Measurements from ENCODE around the gene PIK3R1. TPM values are rescaled to one million over a fixed set of nuclear protein-coding genes. Genes with fewer than 3 reads are reported as not detected.

PIK3R1 gene
- total RNA-seq, 3 donors from 2014 or later: 21.1 to 23.6 (median 22.5) TPM

DNA sequence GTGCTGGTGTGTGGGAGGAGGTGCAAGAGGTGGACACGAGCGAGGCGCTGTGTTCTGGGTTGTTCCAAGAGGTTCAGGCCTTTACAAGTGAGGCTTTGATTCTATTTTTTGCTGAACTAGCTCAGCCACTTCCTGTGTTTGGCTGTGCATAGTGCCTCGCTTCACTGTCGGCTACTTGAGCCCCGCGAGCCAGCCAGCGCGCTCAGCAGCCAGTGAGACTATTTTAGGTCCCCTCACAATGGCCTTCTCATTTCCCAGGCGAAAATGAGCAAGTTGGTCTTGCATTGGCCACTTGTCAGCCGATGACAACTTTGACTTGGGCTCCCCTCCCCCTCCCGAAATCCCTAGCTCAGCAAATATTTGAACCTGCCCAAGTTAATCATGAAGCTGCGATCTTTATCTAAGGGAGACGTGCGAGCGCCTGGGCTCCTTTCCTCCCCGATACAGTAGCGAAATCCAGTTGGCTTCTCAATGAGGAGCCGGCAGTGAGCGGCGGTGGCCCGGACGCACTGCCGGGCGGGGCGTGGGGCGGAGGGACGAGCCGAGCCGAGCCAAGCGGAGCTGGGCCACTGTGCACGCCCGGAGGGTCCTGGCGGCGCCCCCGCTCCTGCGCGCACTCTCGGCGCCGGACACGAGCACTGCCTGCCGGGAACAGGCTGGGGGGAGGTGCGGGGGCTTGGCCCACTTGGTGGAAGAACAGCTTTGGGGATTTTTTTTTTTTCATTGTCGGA is 72.6 kb downstream of the PIK3R1 start:
- peaks cover 91% of the 10 kb centered on the region for H3K4me1 Mint-ChIP-seq (ENCODE audit: low read depth)
- no peaks in the 10 kb centered on the region for H3K9me3 Mint-ChIP-seq
- ATAC-seq: peak; percentile 79 to 80
- H3K36me3 Mint-ChIP-seq (ENCODE audit: insufficient read depth): peaks cover 15% of the 10 kb centered on the region
- no peaks in the 10 kb centered on the region for H3K27me3 Mint-ChIP-seq (ENCODE audit: low read depth)
- peak overlapping the region; percentile 88 for H3K4me3 Mint-ChIP-seq
- DNase-seq: peak; percentile 12

- Mint-ChIP-seq H3K27me3 (ENCODE audit: low read depth) (no peaks in the 10 kb centered on the region), H3K36me3 (ENCODE audit: insufficient read depth) (peaks cover 15% of the 10 kb centered on the region), H3K4me1 (ENCODE audit: low read depth) (peaks cover 85% of the 10 kb centered on the region), H3K4me3 (peak overlapping the region; percentile 88), H3K9me3 (no peaks in the 10 kb centered on the region)
- ATAC-seq (no peak), DNase-seq (no peak)
These were observed 73.2 kb downstream of the PIK3R1 start for GRCh38 chr5:68288707-68289134.

DNA sequence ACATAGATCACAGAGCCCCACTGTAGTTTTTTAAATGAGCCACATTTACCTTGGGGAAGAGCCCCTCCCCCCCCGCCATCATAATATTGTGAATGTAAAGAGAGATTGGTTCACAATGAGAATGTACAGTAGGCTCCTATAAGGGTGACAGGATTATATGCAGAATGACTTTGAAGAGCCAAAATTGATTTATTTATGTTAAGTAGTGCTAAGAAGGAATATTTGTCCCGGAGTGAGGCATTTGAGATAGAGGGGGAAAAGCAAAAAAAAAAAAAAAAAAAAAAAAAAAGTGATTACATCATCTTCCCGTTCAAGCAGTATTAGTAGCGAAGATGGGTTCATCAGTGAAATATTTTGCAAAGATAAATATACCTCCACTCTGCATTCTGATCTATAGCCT is 73.9 kb downstream of the PIK3R1 start:
- Mint-ChIP-seq H3K27me3 (ENCODE audit: low read depth) (no peaks in the 10 kb centered on the region), H3K4me1 (ENCODE audit: low read depth) (peaks cover 77% of the 10 kb centered on the region), H3K9me3 (no peaks in the 10 kb centered on the region), H3K36me3 (ENCODE audit: insufficient read depth) (peaks cover 22% of the 10 kb centered on the region), H3K4me3 (peak overlapping the region; percentile 88)
- DNase-seq (no peak), ATAC-seq (no peak)

GRCh38 chr5:68290260-68290674 is 74.7 kb downstream of the PIK3R1 start:
- DNase-seq (no peak), ATAC-seq (no peak)
- Mint-ChIP-seq H3K27me3 (ENCODE audit: low read depth) (no peaks in the 10 kb centered on the region), H3K36me3 (ENCODE audit: insufficient read depth) (peaks cover 27% of the 10 kb centered on the region), H3K9me3 (no peaks in the 10 kb centered on the region), H3K4me3 (no peak overlapping the region), H3K4me1 (ENCODE audit: low read depth) (peaks cover 70% of the 10 kb centered on the region)

DNA sequence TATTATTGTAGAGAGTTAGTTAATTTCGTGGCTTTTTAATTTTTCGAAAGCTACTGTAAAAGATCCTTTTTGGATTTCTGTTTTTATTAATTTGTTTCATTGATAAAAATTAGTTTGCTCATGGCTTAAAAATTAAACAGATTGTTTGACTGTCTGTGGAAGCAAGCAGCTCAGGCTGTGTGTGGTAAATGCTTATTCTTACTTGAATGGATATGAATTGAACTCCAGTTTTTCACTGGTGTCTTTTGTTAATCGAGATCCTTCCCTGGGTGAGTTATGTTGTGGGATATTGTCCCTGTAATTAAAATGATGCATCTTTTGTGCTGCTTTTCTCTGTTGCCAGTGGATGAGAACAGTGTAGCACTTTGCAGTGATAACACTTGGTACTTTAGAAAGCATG is 75.3 kb downstream of the PIK3R1 start:
- ATAC-seq (no peak), DNase-seq (no peak)
- peaks cover 28% of the 10 kb centered on the region for H3K36me3 Mint-ChIP-seq (ENCODE audit: insufficient read depth)
- no peak overlapping the region for H3K4me3 Mint-ChIP-seq
- peaks cover 64% of the 10 kb centered on the region for H3K4me1 Mint-ChIP-seq (ENCODE audit: low read depth)
- H3K9me3 Mint-ChIP-seq: no peaks in the 10 kb centered on the region
- H3K27me3 Mint-ChIP-seq (ENCODE audit: low read depth): no peaks in the 10 kb centered on the region

DNA sequence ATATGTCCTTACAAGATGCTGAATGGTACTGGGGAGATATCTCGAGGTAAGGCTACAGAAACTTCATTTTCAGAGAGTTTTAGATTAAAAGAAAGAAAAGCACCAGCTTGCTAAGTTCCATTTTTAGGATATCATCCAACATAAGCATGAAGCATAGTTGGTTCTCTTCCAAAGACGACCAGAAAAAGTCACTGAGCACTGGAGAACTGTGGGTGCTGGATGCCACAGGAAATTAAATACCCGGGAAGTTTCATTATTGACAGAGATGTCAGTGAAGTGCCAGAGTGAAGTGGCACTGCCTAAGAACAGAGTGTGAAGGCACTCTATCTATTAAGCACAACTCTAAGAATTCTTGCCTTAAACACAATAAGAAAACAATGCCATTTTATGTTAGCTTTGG is 76.8 kb downstream of the PIK3R1 start:
- H3K4me3 Mint-ChIP-seq: no peak overlapping the region
- peaks cover 50% of the 10 kb centered on the region for H3K4me1 Mint-ChIP-seq (ENCODE audit: low read depth)
- DNase-seq (no peak), ATAC-seq (no peak)
- no peaks in the 10 kb centered on the region for H3K27me3 Mint-ChIP-seq (ENCODE audit: low read depth)
- no peaks in the 10 kb centered on the region for H3K9me3 Mint-ChIP-seq
- H3K36me3 Mint-ChIP-seq (ENCODE audit: insufficient read depth): peaks cover 40% of the 10 kb centered on the region

- H3K4me1 Mint-ChIP-seq (ENCODE audit: low read depth): peaks cover 23% of the 10 kb centered on the region
- ATAC-seq: no peak
- H3K9me3 Mint-ChIP-seq: no peaks in the 10 kb centered on the region
- DNase-seq: no peak
- H3K36me3 Mint-ChIP-seq (ENCODE audit: insufficient read depth): peaks cover 64% of the 10 kb centered on the region
- no peak overlapping the region for H3K4me3 Mint-ChIP-seq
- H3K27me3 Mint-ChIP-seq (ENCODE audit: low read depth): no peaks in the 10 kb centered on the region
These were observed 80.2 kb downstream of the PIK3R1 start for GRCh38 chr5:68295772-68296171.

- H3K4me1 Mint-ChIP-seq (ENCODE audit: low read depth): peaks cover 17% of the 10 kb centered on the region
- H3K27me3 Mint-ChIP-seq (ENCODE audit: low read depth): no peaks in the 10 kb centered on the region
- DNase-seq (no peak), ATAC-seq (no peak)
- H3K9me3 Mint-ChIP-seq: no peaks in the 10 kb centered on the region
- H3K4me3 Mint-ChIP-seq: no peak overlapping the region
- H3K36me3 Mint-ChIP-seq (ENCODE audit: insufficient read depth): peaks cover 68% of the 10 kb centered on the region
These were observed 81.3 kb downstream of the PIK3R1 start for GRCh38 chr5:68296895-68297294.

- Mint-ChIP-seq H3K9me3 (no peaks in the 10 kb centered on the region), H3K4me3 (no peak overlapping the region), H3K27me3 (ENCODE audit: low read depth) (no peaks in the 10 kb centered on the region), H3K4me1 (ENCODE audit: low read depth) (peaks cover 17% of the 10 kb centered on the region), H3K36me3 (ENCODE audit: insufficient read depth) (peaks cover 64% of the 10 kb centered on the region)
- no peak for DNase-seq
- no peak for ATAC-seq
These were observed 82.1 kb downstream of the PIK3R1 start for GRCh38 chr5:68297656-68298055.

- Mint-ChIP-seq H3K9me3 (no peaks in the 10 kb centered on the region), H3K27me3 (ENCODE audit: low read depth) (no peaks in the 10 kb centered on the region), H3K36me3 (ENCODE audit: insufficient read depth) (peaks cover 61% of the 10 kb centered on the region), H3K4me1 (ENCODE audit: low read depth) (peaks cover 24% of the 10 kb centered on the region), H3K4me3 (no peak overlapping the region)
- ATAC-seq (no peak), DNase-seq (no peak)
These were observed 82.9 kb downstream of the PIK3R1 start for GRCh38 chr5:68298479-68298878.

DNA sequence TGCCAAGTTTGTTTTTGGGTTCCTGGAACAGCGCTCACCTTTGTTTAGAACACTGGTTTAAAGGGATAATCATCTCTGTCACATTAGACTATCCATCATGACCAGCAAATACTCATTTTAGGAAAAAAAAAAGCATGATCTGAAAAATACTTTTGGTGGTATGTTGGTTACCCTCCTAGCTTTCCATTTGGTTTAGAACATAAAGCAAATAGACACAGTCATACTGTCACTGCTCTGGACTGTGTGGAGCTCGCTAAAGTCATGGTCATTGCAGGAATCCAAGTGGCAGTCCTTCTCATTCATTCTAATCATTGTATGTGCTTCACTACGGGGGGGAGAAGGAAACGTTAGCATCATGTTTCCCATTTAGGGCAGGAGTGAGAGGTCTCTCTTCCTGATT is 83.5 kb downstream of the PIK3R1 start:
- Mint-ChIP-seq H3K4me1 (ENCODE audit: low read depth) (peaks cover 30% of the 10 kb centered on the region), H3K36me3 (ENCODE audit: insufficient read depth) (peaks cover 56% of the 10 kb centered on the region), H3K9me3 (no peaks in the 10 kb centered on the region), H3K4me3 (no peak overlapping the region), H3K27me3 (ENCODE audit: low read depth) (no peaks in the 10 kb centered on the region)
- no peak for DNase-seq
- no peak for ATAC-seq

- no peak for DNase-seq
These were observed 84.0 kb downstream of the PIK3R1 start for GRCh38 chr5:68299575-68299974.

GRCh38 chr5:68303038-68303738 is 87.6 kb downstream of the PIK3R1 start:
- Mint-ChIP-seq H3K4me3 (no peak overlapping the region), H3K4me1 (ENCODE audit: low read depth) (peaks cover 41% of the 10 kb centered on the region), H3K36me3 (ENCODE audit: insufficient read depth) (peaks cover 25% of the 10 kb centered on the region), H3K27me3 (ENCODE audit: low read depth) (no peaks in the 10 kb centered on the region), H3K9me3 (no peaks in the 10 kb centered on the region)
- peak; percentile 63 to 75 for ATAC-seq
- DNase-seq: no peak

More at GRCh38 chr5:68299575-68299974, 84.0 kb downstream of the PIK3R1 start:
- no peaks in the 10 kb centered on the region for H3K27me3 Mint-ChIP-seq (ENCODE audit: low read depth)
- H3K4me3 Mint-ChIP-seq: no peak overlapping the region
- no peaks in the 10 kb centered on the region for H3K9me3 Mint-ChIP-seq
- ATAC-seq: no peak
- H3K36me3 Mint-ChIP-seq (ENCODE audit: insufficient read depth): peaks cover 52% of the 10 kb centered on the region
- H3K4me1 Mint-ChIP-seq (ENCODE audit: low read depth): peaks cover 35% of the 10 kb centered on the region

- Mint-ChIP-seq H3K36me3 (ENCODE audit: insufficient read depth) (peaks cover 22% of the 10 kb centered on the region), H3K4me1 (ENCODE audit: low read depth) (peaks cover 40% of the 10 kb centered on the region), H3K9me3 (no peaks in the 10 kb centered on the region), H3K4me3 (no peak overlapping the region), H3K27me3 (ENCODE audit: low read depth) (no peaks in the 10 kb centered on the region)
- ATAC-seq (no peak), DNase-seq (no peak)
These were observed 88.3 kb downstream of the PIK3R1 start for GRCh38 chr5:68303754-68304420.
